Keratinocyte (primary cell): Measurements from ENCODE around the gene PEX16. TPM values are rescaled to one million over a fixed set of nuclear protein-coding genes. Genes with fewer than 3 reads are reported as not detected.

Experiments used
- DNase-seq: peaks from one replicate; pipeline ENCODE4 v3.0.0-alpha.2; 2011; ENCODE audit warnings: low read depth, missing footprints, low spot score
- FAIRE-seq: peaks from 2 replicates; lab custom pipeline; 2011; peaks lifted over from hg19 to GRCh38; lab: Jason Lieb, UNC
- H2AFZ ChIP-seq: 2 replicates; pipeline ENCODE4 v1.6.0; 2012; ENCODE audit warnings: low read length, control low read depth, inconsistent platforms; ENCODE audit not compliant: control insufficient read depth
- H3K27ac ChIP-seq: 2 replicates; pipeline ENCODE4 v1.5.1; 2011; ENCODE audit warnings: low read length; ENCODE audit not compliant: control insufficient read depth, insufficient read depth
- H3K27me3 ChIP-seq: 3 replicates; pipeline ENCODE4 v1.6.0; 2011; ENCODE audit warnings: low read length; ENCODE audit not compliant: control insufficient read depth, insufficient read depth; ENCODE audit errors: extremely low read depth
- H3K36me3 ChIP-seq, 2 experiments: 2 replicates in 1 of 2; 3 replicates in 1 of 2; pipeline ENCODE4 v1.5.1; 2011; ENCODE audit warnings: low read length in 2 of 2, mild to moderate bottlenecking in 1 of 2; ENCODE audit not compliant: control insufficient read depth in 2 of 2, insufficient read depth in 2 of 2; ENCODE audit errors: extremely low read depth in 1 of 2
- H3K4me1 ChIP-seq: 3 replicates; pipeline ENCODE4 v1.5.1; 2011; ENCODE audit warnings: low read length; ENCODE audit not compliant: control insufficient read depth, insufficient read depth; ENCODE audit errors: extremely low read depth
- H3K4me2 ChIP-seq: 3 replicates; pipeline ENCODE4 v1.6.0; 2011; ENCODE audit warnings: low read depth, low read length; ENCODE audit not compliant: control insufficient read depth, insufficient read depth; ENCODE audit errors: extremely low read depth
- H3K4me3 ChIP-seq, 3 experiments: fragments of 200-600 bp in 1 of 3; sonication (generic) in 1 of 3; 2 replicates in 2 of 3; 3 replicates in 1 of 3; pipeline ENCODE4 v1.5.1; 2011 to 2016; ENCODE audit warnings: low read length in 3 of 3, mild to moderate bottlenecking in 3 of 3, control low read depth in 2 of 3, inconsistent platforms in 1 of 3, low read depth in 1 of 3, mixed read lengths in 1 of 3, mixed run types in 1 of 3, moderate library complexity in 1 of 3; ENCODE audit not compliant: control insufficient read depth in 2 of 3, insufficient read depth in 2 of 3; ENCODE audit errors: extremely low read depth in 1 of 3
- H3K79me2 ChIP-seq: 2 replicates; pipeline ENCODE4 v1.6.0; 2012; ENCODE audit warnings: low read length; ENCODE audit not compliant: control insufficient read depth, insufficient read depth
- H3K9ac ChIP-seq: 3 replicates; pipeline ENCODE4 v1.6.0; 2011; ENCODE audit warnings: low read length; ENCODE audit not compliant: control insufficient read depth, insufficient read depth; ENCODE audit errors: extremely low read depth
- H3K9me1 ChIP-seq: 3 replicates; pipeline ENCODE4 v1.6.0; 2011; ENCODE audit warnings: low read length; ENCODE audit not compliant: control insufficient read depth, insufficient read depth; ENCODE audit errors: extremely low read depth
- H3K9me3 ChIP-seq: 2 replicates; pipeline ENCODE4 v1.5.1; 2012; ENCODE audit warnings: low read depth, low read length; ENCODE audit not compliant: control insufficient read depth
- H4K20me1 ChIP-seq: 3 replicates; pipeline ENCODE4 v1.6.0; 2011; ENCODE audit warnings: low read length; ENCODE audit not compliant: control insufficient read depth, insufficient read depth; ENCODE audit errors: extremely low read depth
- EZH2 ChIP-seq: IDR thresholded peaks from one replicate; pipeline ENCODE4 v1.6.1; 2012; ENCODE audit warnings: inconsistent platforms, mild to moderate bottlenecking, low read length, moderate library complexity
- dilution Hi-C: fragments of 300-500 bp; cut with MboI; formaldehyde crosslinking; loops from one replicate; pipeline ENCODE4 v1.7.0; 2020; ENCODE audit warnings: low sequenced_read_pairs; ENCODE audit not compliant: extremely low pct_ligation_motif_present
- polyA plus RNA-seq, 5 experiments: library from polyadenylated mRNA; depleted of rRNA in 3 of 5; stranded (reverse) in 3 of 5; stranded (forward) in 1 of 5; unstranded in 1 of 5; fragments of >200 nt; gene quantifications; 1 replicate in 1 of 5; 2 replicates in 3 of 5; 3 replicates in 1 of 5; pipeline versions ENCODE4 v1.2.1 to v1.2.3, GENCODE V29; 2011 to 2012; ENCODE audit warnings: missing spikeins in 2 of 5, low read depth in 1 of 5, low replicate concordance in 1 of 5
- TF ChIP-seq, protein P1 (sequence below), 3 experiments: IDR thresholded peaks in 1 of 3; conservative IDR thresholded peaks in 1 of 3; optimal IDR thresholded peaks in 1 of 3; 2 replicates in 2 of 3; 3 replicates in 1 of 3; pipeline versions ENCODE3 to v1.5.1; 2011; ENCODE audit warnings: low read length in 3 of 3, mild to moderate bottlenecking in 3 of 3, moderate library complexity in 2 of 3, control low read depth in 1 of 3, inconsistent platforms in 1 of 3; ENCODE audit not compliant: insufficient read depth in 2 of 3; ENCODE audit errors: extremely low read depth in 1 of 3

The PEX16 gene
- polyA plus RNA-seq, 1 donor (not counting 4 experiments of a cell fraction or from before 2014, with no cell fraction given): 16.7 TPM

DNA sequence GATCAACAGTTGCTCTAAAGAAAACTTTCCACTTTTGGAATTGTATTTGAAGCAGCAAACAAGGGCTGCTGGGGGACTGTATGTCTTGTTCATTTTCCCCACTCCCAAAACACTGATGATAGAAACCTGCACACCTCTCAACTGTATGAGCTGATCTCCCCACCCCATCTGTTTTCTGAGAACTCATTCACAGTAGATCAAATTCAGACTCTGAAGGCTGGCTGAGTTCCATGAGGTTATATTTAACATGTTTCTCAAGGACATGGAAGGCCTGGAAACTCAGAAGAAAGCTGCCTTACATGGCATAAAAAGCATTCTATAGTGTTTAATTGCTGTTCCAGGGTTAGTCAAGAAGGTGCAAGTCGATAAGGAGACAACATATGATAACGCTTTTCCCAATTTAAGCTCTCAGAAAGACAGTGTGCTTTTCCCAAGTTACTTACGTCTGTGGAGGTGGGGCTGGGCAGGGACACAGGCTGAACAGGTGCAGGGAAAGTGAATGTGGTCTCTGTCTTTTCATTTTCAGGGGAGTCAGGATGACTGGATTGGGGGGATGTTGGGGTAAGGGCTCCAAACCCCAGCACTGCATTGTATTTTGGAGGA, 27.8 kb upstream of the PEX16 start:
- no peaks in the 10 kb centered on the region for H3K9me3 ChIP-seq
- H3K9ac ChIP-seq: no peak overlapping the region
- no peaks in the 10 kb centered on the region for H3K27me3 ChIP-seq
- H3K4me1 ChIP-seq: no peaks in the 10 kb centered on the region
- dilution Hi-C loops: no loop called here
- H3K4me3 ChIP-seq: no peak overlapping the region
- H2AFZ ChIP-seq: no peak overlapping the region
- H3K9me1 ChIP-seq: no peaks in the 10 kb centered on the region
- H3K27ac ChIP-seq: no peak overlapping the region
- no peak overlapping the region for H3K4me2 ChIP-seq
- FAIRE-seq (no peak), DNase-seq (no peak)
- TF ChIP-seq, protein P1, sequence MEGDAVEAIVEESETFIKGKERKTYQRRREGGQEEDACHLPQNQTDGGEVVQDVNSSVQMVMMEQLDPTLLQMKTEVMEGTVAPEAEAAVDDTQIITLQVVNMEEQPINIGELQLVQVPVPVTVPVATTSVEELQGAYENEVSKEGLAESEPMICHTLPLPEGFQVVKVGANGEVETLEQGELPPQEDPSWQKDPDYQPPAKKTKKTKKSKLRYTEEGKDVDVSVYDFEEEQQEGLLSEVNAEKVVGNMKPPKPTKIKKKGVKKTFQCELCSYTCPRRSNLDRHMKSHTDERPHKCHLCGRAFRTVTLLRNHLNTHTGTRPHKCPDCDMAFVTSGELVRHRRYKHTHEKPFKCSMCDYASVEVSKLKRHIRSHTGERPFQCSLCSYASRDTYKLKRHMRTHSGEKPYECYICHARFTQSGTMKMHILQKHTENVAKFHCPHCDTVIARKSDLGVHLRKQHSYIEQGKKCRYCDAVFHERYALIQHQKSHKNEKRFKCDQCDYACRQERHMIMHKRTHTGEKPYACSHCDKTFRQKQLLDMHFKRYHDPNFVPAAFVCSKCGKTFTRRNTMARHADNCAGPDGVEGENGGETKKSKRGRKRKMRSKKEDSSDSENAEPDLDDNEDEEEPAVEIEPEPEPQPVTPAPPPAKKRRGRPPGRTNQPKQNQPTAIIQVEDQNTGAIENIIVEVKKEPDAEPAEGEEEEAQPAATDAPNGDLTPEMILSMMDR (optimal IDR thresholded peaks at IDR 0.05 in 1 of 3, IDR thresholded peaks at IDR 0.05 in 1 of 3, conservative IDR thresholded peaks at IDR 0.05 in 1 of 3; ENCODE audit: extremely low read depth in 1 of 3, insufficient read depth in 2 of 3, low read length in 3 of 3): no peak
- TF ChIP-seq EZH2: no peak
- H4K20me1 ChIP-seq: no peaks in the 10 kb centered on the region
- H3K79me2 ChIP-seq: no peaks in the 10 kb centered on the region
- peaks cover 6 to 19% of the 10 kb centered on the region in 2 experiments for H3K36me3 ChIP-seq

DNA sequence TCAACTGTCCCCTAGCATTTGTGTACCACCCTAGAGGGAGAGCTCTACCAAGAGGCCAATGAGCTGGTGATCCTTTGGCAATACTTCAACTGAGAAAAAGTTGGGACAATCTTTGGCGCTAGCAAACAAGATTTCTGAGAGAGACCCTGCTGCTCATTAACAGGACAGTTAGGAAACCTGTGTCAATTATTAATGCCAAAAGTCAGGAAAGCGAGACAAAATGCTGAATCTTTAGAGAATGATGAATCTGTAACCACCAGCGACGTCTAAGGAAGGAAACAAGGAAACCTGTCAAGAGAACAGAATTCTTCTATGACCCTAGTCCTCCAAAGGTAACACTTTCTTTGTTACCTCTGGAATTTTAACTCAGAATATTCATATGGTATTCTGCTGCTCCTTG, 24.7 kb upstream of the PEX16 start:
- Histone ChIP-seq H3K9me1 (no peaks in the 10 kb centered on the region), H3K27ac (no peak overlapping the region), H3K27me3 (no peaks in the 10 kb centered on the region), H2AFZ (no peak overlapping the region), H3K4me1 (no peaks in the 10 kb centered on the region), H3K79me2 (no peaks in the 10 kb centered on the region), H3K4me3 (no peak overlapping the region), H3K36me3 (peaks cover 0 to 11% of the 10 kb centered on the region in 2 experiments), H3K9me3 (no peaks in the 10 kb centered on the region), H4K20me1 (no peaks in the 10 kb centered on the region), H3K4me2 (no peak overlapping the region), H3K9ac (no peak overlapping the region)
- TF ChIP-seq, protein P1 (optimal IDR thresholded peaks at IDR 0.05 in 1 of 3, IDR thresholded peaks at IDR 0.05 in 1 of 3, conservative IDR thresholded peaks at IDR 0.05 in 1 of 3; ENCODE audit: extremely low read depth in 1 of 3, insufficient read depth in 2 of 3, low read length in 3 of 3): no peak
- no peak for TF ChIP-seq EZH2
- dilution Hi-C loops: no loop called here
- DNase-seq (no peak), FAIRE-seq (no peak)
